HepG2 (cell line): Measurements from ENCODE around the gene HINT2.

Source experiments
- CTCF ChIP-seq: sonication (generic); formaldehyde crosslinking; IDR thresholded peaks from 2 replicates; pipeline ENCODE4 v1.5.0; 2020; ENCODE audit warnings: mild to moderate bottlenecking, missing genetic modification reagents, moderate library complexity
- EZH2 ChIP-seq: conservative IDR thresholded peaks from 2 replicates; pipeline ENCODE4 v1.6.1; 2012; ENCODE audit warnings: mild to moderate bottlenecking, low read depth, low read length, moderate library complexity
- NFE2L2 ChIP-seq: fragments of 150-350 bp; IDR thresholded peaks from 2 replicates; pipeline ENCODE4 v1.6.1; 2014; ENCODE audit warnings: low read length
- TF ChIP-seq, protein P1 (sequence below): sonication (generic); formaldehyde crosslinking; IDR thresholded peaks from 2 replicates; pipeline ENCODE4 v1.4.0; 2020; ENCODE audit warnings: missing genetic modification reagents

DNA sequence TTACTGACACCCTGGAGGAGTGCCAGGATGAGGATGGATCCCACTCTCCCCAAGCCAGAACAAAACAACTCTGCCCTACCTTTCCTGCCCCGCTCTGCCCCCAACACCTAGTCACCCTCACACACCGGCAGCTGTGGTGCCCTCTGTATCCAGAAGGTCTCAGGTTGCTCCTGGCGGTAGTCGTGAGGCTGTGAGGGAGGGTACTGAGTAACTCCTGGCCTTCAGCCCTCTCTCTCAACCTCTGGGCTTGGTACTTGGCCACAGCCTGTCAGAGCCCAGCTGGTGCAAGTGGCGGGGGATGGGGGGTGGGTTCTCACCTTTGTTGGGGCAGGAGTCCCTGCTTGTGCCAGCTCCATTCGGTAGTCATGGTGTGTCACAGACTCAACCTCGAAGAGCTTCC is 4.7 kb downstream of the HINT2 start:
- TF ChIP-seq NFE2L2 (no peak), EZH2 (no peak), CTCF (CRISPR knock-in tag) (no peak)
- TF ChIP-seq, protein P1, sequence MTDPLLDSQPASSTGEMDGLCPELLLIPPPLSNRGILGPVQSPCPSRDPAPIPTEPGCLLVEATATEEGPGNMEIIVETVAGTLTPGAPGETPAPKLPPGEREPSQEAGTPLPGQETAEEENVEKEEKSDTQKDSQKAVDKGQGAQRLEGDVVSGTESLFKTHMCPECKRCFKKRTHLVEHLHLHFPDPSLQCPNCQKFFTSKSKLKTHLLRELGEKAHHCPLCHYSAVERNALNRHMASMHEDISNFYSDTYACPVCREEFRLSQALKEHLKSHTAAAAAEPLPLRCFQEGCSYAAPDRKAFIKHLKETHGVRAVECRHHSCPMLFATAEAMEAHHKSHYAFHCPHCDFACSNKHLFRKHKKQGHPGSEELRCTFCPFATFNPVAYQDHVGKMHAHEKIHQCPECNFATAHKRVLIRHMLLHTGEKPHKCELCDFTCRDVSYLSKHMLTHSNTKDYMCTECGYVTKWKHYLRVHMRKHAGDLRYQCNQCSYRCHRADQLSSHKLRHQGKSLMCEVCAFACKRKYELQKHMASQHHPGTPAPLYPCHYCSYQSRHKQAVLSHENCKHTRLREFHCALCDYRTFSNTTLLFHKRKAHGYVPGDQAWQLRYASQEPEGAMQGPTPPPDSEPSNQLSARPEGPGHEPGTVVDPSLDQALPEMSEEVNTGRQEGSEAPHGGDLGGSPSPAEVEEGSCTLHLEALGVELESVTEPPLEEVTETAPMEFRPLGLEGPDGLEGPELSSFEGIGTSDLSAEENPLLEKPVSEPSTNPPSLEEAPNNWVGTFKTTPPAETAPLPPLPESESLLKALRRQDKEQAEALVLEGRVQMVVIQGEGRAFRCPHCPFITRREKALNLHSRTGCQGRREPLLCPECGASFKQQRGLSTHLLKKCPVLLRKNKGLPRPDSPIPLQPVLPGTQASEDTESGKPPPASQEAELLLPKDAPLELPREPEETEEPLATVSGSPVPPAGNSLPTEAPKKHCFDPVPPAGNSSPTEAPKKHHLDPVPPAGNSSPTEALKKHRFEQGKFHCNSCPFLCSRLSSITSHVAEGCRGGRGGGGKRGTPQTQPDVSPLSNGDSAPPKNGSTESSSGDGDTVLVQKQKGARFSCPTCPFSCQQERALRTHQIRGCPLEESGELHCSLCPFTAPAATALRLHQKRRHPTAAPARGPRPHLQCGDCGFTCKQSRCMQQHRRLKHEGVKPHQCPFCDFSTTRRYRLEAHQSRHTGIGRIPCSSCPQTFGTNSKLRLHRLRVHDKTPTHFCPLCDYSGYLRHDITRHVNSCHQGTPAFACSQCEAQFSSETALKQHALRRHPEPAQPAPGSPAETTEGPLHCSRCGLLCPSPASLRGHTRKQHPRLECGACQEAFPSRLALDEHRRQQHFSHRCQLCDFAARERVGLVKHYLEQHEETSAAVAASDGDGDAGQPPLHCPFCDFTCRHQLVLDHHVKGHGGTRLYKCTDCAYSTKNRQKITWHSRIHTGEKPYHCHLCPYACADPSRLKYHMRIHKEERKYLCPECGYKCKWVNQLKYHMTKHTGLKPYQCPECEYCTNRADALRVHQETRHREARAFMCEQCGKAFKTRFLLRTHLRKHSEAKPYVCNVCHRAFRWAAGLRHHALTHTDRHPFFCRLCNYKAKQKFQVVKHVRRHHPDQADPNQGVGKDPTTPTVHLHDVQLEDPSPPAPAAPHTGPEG (CRISPR knock-in tag) = no peak
